ENCODE data around the gene PDILT. TPM values are rescaled to one million over a fixed set of nuclear protein-coding genes. Genes with fewer than 3 reads are reported as not detected.

Gene PDILT
- total and polyA plus RNA-seq, 2 of the 8 experiments (the other 6 are each of a cell fraction or from before 2014, with no cell fraction given): not detected

- Histone ChIP-seq H3K79me1 (ENCODE audit: low read depth, low read length) (no peaks in the 10 kb centered on the region), H4K5ac (ENCODE audit: insufficient read length, low read depth, low read length) (no peak overlapping the region), H2BK15ac (ENCODE audit: low read length) (no peak overlapping the region), H2BK12ac (ENCODE audit: low read depth, low read length) (no peak overlapping the region), H3K36me3 (ENCODE audit: control insufficient read depth in 2 of 4, insufficient read depth in 4 of 4, low read length in 3 of 4) (no peaks in the 10 kb centered on the region), H3K9me3 (ENCODE audit: insufficient read depth in 2 of 2, low read depth in 1 of 2, low read length in 1 of 2) (no peaks in the 10 kb centered on the region), H3K56ac (replicated peaks; ENCODE audit: insufficient read length, low read depth, low read length) (no peak overlapping the region), H3K4ac (replicated peaks; ENCODE audit: insufficient read length, low read depth, low read length) (no peak overlapping the region), H3K23ac (ENCODE audit: insufficient read length) (no peak overlapping the region), H2BK20ac (ENCODE audit: low read length) (no peak overlapping the region), H3K9ac (replicated peaks in 1 of 4; ENCODE audit: extremely low read depth in 1 of 4, low read depth in 3 of 4, low read length in 3 of 4) (no peak overlapping the region), H3K27me3 (replicated peaks in 1 of 4; ENCODE audit: control insufficient read depth in 3 of 4, extremely low read depth in 1 of 4, insufficient read depth in 3 of 4, low read length in 3 of 4) (no peaks in the 10 kb centered on the region), H3K79me2 (ENCODE audit: control insufficient read depth in 1 of 2, insufficient read depth in 2 of 2, low read length in 2 of 2) (no peaks in the 10 kb centered on the region), H3K27ac (ENCODE audit: low read depth, low read length) (no peak overlapping the region), H3K23me2 (ENCODE audit: low read depth, low read length) (no peaks in the 10 kb centered on the region), H3K4me2 (ENCODE audit: insufficient read depth in 1 of 2, low read depth in 2 of 2, low read length in 2 of 2) (no peak overlapping the region), H3K4me3 (ENCODE audit: extremely low read depth in 1 of 4, insufficient read depth in 2 of 4, low read depth in 3 of 4, low read length in 4 of 4) (no peak overlapping the region), H4K8ac (ENCODE audit: extremely low read depth, insufficient read depth, low read length) (no peak overlapping the region), H3K18ac (ENCODE audit: extremely low read depth, low read length) (no peak overlapping the region), H3K14ac (ENCODE audit: insufficient read length) (no peak overlapping the region), H2BK5ac (ENCODE audit: low read depth, low read length) (no peak overlapping the region), H2AFZ (ENCODE audit: low read length) (no peak overlapping the region), H2BK120ac (replicated peaks; ENCODE audit: low read depth, low read length) (no peak overlapping the region), H4K20me1 (replicated peaks in 1 of 2; ENCODE audit: control insufficient read depth in 1 of 2, insufficient read depth in 2 of 2, low read length in 2 of 2) (no peaks in the 10 kb centered on the region), H2AK5ac (ENCODE audit: low read depth, low read length) (no peak overlapping the region), H4K91ac (replicated peaks; ENCODE audit: insufficient read length, low read length) (no peak overlapping the region), H3K4me1 (replicated peaks in 1 of 4; ENCODE audit: control insufficient read depth in 3 of 4, insufficient read depth in 4 of 4, low read length in 3 of 4) (no peaks in the 10 kb centered on the region)
- WGBS, 2 experiments (ENCODE audit: extremely low coverage in 1 of 2, insufficient coverage in 1 of 2, insufficient read length in 1 of 2, insufficient replicate concordance in 2 of 2, low coverage in 1 of 2, low lambda C conversion rate in 2 of 2, missing lambda C conversion rate in 1 of 2): 89% methylated on average over 10 of the region's 11 CpGs; no CpG with 5 or more reads in 1 of the 2 experiments
- FAIRE-seq (no peak), DNase-seq (ENCODE audit: low read depth in 1 of 2, low spot score in 2 of 2) (no peak)
- POLR2A ChIA-PET (ENCODE audit: partially characterized antibody): no interaction called here
- CTCF ChIA-PET (ENCODE audit: partially characterized antibody): no interaction called here
- TF ChIP-seq RXRA (IDR thresholded peaks at IDR 0.05; ENCODE audit: insufficient read depth, low read depth, low read length): no peak
- no peak for TF ChIP-seq USF2 (IDR thresholded peaks at IDR 0.05; ENCODE audit: low read length)
- TF ChIP-seq SIX5 (IDR thresholded peaks at IDR 0.05; ENCODE audit: low read depth, low read length): no peak
- TF ChIP-seq MAFK (IDR thresholded peaks at IDR 0.05; ENCODE audit: low read depth, low read length): no peak
- TF ChIP-seq GABPA (IDR thresholded peaks at IDR 0.05; ENCODE audit: borderline replicate concordance, insufficient read depth, low read length): no peak
- no peak for TF ChIP-seq TCF12 (IDR thresholded peaks at IDR 0.05; ENCODE audit: low read depth, low read length)
- TF ChIP-seq EZH2 (IDR thresholded peaks at IDR 0.05; ENCODE audit: low read depth, low read length, severe bottlenecking): no peak
- no peak for TF ChIP-seq YY1 (IDR thresholded peaks at IDR 0.05; ENCODE audit: low read depth, low read length)
- TF ChIP-seq POLR2AphosphoS5 (IDR thresholded peaks at IDR 0.05; ENCODE audit: low read depth, low read length): no peak
- no peak for TF ChIP-seq E2F6 (IDR thresholded peaks at IDR 0.05)
- no peak for TF ChIP-seq JUND (IDR thresholded peaks at IDR 0.05; ENCODE audit: low read length)
- TF ChIP-seq CHD2 (IDR thresholded peaks at IDR 0.05; ENCODE audit: low read length): no peak
- TF ChIP-seq POU5F1 (IDR thresholded peaks at IDR 0.05; ENCODE audit: low read depth, low read length): no peak
- no peak for TF ChIP-seq EP300 (IDR thresholded peaks at IDR 0.05; ENCODE audit: borderline replicate concordance in 1 of 2, low read depth in 2 of 2, low read length in 2 of 2)
These were observed 26.4 kb upstream of the PDILT start for GRCh38 chr16:20430948-20431347.

Measured in H1 (cell line).